K562 (cell line): ENCODE results near the gene C1QTNF5. TPM values are rescaled to one million over a fixed set of nuclear protein-coding genes. Genes with fewer than 3 reads are reported as not detected.

ENCODE experiments used
- ARNT ChIP-seq, 2 experiments: fragments of 450-650 bp; IDR thresholded peaks; 2 replicates each; pipeline ENCODE4 v1.6.1; 2016; ENCODE audit warnings: mild to moderate bottlenecking in 1 of 2
- CLOCK ChIP-seq: fragments of 250-450 bp; sonication (Bioruptor Pico); IDR thresholded peaks from 2 replicates; pipeline ENCODE4 v1.4.0; 2020; ENCODE audit warnings: mild to moderate bottlenecking, moderate library complexity, borderline replicate concordance
- E2F8 ChIP-seq: fragments of 450-650 bp; IDR thresholded peaks from 2 replicates; pipeline ENCODE4 v1.7.1; 2018; ENCODE audit warnings: mild to moderate bottlenecking, low read depth; ENCODE audit not compliant: partially characterized antibody
- KHSRP ChIP-seq: fragments of 450-650 bp; IDR thresholded peaks from 2 replicates; pipeline ENCODE4 v1.6.1; 2017
- L3MBTL2 ChIP-seq: fragments of 450-650 bp; IDR thresholded peaks from 2 replicates; pipeline ENCODE4 v1.6.1; 2016; ENCODE audit warnings: mild to moderate bottlenecking, moderate library complexity
- LEF1 ChIP-seq: fragments of 450-650 bp; IDR thresholded peaks from 2 replicates; pipeline ENCODE4 v1.6.1; 2016; ENCODE audit warnings: mild to moderate bottlenecking
- MXD1 ChIP-seq: fragments of 250-450 bp; sonication (Bioruptor Pico); IDR thresholded peaks from 2 replicates; pipeline ENCODE4 v1.8.0; 2021; ENCODE audit warnings: borderline replicate concordance, mild to moderate bottlenecking, moderate library complexity; ENCODE audit not compliant: poor library complexity, severe bottlenecking
- POLR2G ChIP-seq: fragments of 200-400 bp; formaldehyde crosslinking; IDR thresholded peaks from 2 replicates; pipeline ENCODE4 v1.6.1; 2017; ENCODE audit warnings: low read depth, mild to moderate bottlenecking, antibody characterized with exemption, low read length, moderate library complexity
- RBFOX2 ChIP-seq: fragments of 200-400 bp; formaldehyde crosslinking; IDR thresholded peaks from 2 replicates; pipeline ENCODE4 v1.6.1; 2017; ENCODE audit warnings: low read depth, mild to moderate bottlenecking, low read length, moderate library complexity
- VEZF1 ChIP-seq: fragments of 200-800 bp; sonication (Bioruptor generic); IDR thresholded peaks from 2 replicates; pipeline ENCODE4 v1.6.1; 2017; ENCODE audit warnings: missing genetic modification characterization, missing compliant biosample characterization
- ZBTB7A ChIP-seq: IDR thresholded peaks from 2 replicates; pipeline ENCODE4 v1.6.1; 2011; ENCODE audit warnings: low read depth, mild to moderate bottlenecking, low read length, moderate library complexity, borderline replicate concordance; ENCODE audit not compliant: control insufficient read depth
- ZFP36 ChIP-seq: fragments of 150-350 bp; IDR thresholded peaks from 2 replicates; pipeline ENCODE4 v1.6.1; 2018; ENCODE audit warnings: low read length, low read depth; ENCODE audit not compliant: partially characterized antibody
- ZNF592 ChIP-seq: fragments of 450-650 bp; IDR thresholded peaks from 2 replicates; pipeline ENCODE4 v1.6.1; 2017; ENCODE audit warnings: antibody characterized with exemption, mild to moderate bottlenecking
- polyA plus RNA-seq, 8 experiments: library from polyadenylated mRNA; depleted of rRNA in 4 of 8; stranded (reverse) in 5 of 8; unstranded in 3 of 8; fragments of >200 nt; fragmentation: Nextera tagmentation in 2 of 8; fragmentation: Illumina TruSeq in 1 of 8; extraction: Ambion mirVana in 2 of 8; extraction: Trizol in 1 of 8; gene quantifications; 2 replicates each; pipeline versions ENCODE4 v1.2.1 to v1.2.3, GENCODE V29; 2011 to 2014; ENCODE audit warnings: inconsistent platforms in 1 of 8, missing spikeins in 1 of 8
- total RNA-seq, 7 experiments: library from RNA; depleted of rRNA in 6 of 7; stranded (reverse); fragments of >200 nt in 6 of 7; fragmentation: Illumina TruSeq in 2 of 7; extraction: Trizol in 2 of 7; gene quantifications; 2 replicates each; pipeline versions ENCODE4 v1.2.1 to v1.2.3, GENCODE V29; 2011 to 2021; ENCODE audit warnings: low replicate concordance in 1 of 7

Gene C1QTNF5
- total and polyA plus RNA-seq, 9 of the 15 experiments (the other 6 are each of a cell fraction or from before 2014, with no cell fraction given) = 0.07 to 0.76 (median 0.24) TPM; not detected in 1

- TF ChIP-seq MXD1 (CRISPR knock-in tag) (no peak), ZFP36 (no peak), POLR2G (peak; percentile 77), E2F8 (no peak), CLOCK (CRISPR knock-in tag) (no peak), KHSRP (no peak), ARNT (IDR thresholded peaks at IDR 0.05) (no peak), LEF1 (no peak), ZBTB7A (peak; percentile 73; the same call in 1 of the 2 replicates), VEZF1 (peak; percentile 69), L3MBTL2 (peak; percentile 91), ZNF592 (peak; percentile 68; the same call in 1 of the 2 replicates), RBFOX2 (0 out of 2 replicates have a peak, but pooled peaks have one; percentile 36)
These were observed 23.3 kb upstream of the C1QTNF5 start (continued) for GRCh38 chr11:119363851-119364590.
